ENCODE results near the gene GPC4.
"Not testable (repeated sequence)": the region's sequence is repeated elsewhere in the genome, so short reads cannot be mapped to it uniquely, and the experiment has no call there.

GPC4 gene

DNA sequence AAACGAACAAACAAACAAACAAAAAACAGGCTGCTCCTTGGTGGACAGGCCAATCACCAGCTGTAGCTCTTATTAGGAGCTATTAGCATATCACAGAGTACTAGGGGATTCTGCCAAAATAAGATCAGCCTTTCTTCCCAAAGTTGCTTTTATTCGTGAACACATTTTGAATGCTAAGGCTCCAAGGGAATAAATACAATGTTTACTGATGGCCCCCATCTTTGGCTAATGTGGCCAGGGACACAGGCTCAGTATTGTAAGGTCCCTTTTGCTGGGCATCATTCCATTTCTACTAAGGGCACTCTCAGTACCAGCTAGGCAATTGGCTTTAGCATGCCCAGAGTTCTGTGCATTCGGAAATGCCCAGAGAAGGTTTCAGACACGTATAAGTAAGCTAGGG lies 84.3 kb downstream of the GPC4 start:
- no peak for DNase-seq (ENCODE audit: low read depth, low spot score)
- no peak overlapping the region for H3K4me3 ChIP-seq (ENCODE audit: low read length)

DNA sequence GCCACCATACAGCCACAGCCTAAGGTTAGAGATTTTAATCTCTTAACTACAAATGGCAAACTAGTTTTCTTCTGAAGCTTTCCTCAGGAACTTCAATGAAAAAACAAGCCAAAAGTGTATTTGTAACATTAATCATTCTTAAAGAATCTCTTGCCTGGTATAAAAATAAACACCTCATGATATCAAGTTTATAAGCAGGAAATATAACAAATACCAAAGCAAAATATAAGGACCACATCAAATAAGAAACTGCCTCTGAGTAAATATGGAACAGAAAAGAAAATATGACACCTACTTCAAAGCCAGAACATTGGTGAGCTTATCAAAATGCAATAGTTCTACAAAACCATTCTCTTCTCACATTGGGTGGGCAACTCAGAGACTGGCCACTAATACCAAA lies 89.9 kb downstream of the GPC4 start:
- no peak overlapping the region for H3K4me3 ChIP-seq (ENCODE audit: low read length)
- no peak for DNase-seq (ENCODE audit: low read depth, low spot score)

DNA sequence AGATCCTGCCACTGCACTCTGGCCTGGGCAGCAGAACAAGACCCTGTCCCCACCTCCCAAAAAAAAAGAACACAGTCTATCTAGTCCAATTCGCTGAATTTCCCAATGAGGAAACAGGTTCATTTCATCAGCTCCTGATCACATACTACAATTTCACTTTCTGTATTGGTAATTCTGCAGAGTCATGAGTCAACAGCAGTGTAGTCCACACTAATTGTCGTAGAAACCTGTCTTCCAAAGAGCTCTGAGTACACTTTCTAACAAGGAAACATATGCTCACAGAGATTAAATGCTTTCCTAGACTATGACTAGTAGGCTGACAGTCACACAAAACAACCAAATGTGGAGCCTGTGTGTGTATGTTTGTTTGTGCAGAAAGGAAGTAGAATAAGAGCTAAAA lies 91.9 kb downstream of the GPC4 start:
- no peak for DNase-seq (ENCODE audit: low read depth, low spot score)
- H3K4me3 ChIP-seq (ENCODE audit: low read length) = no peak overlapping the region

DNA sequence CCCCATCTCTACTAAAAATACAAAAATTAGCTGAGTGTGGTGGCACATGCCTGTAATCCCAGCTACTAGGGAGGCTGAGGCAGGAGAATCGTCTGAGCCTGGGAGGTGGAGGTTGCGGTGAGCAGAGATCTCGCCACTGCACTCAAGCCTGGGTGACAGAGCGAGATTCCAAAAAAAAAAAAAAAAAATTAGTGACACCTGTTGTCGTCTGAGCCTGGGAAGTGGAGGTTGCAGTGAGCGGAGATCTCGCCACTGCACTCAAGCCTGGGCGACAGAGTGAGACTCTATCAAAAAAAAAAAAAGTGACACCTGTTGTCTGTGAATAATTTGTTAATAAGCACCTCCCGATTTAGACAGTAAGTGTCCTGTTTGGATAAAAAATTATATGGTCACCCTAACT lies 93.0 kb downstream of the GPC4 start:
- not testable (repeated sequence) for DNase-seq (ENCODE audit: low read depth, low spot score); H3K4me3 ChIP-seq (ENCODE audit: low read length)

DNA sequence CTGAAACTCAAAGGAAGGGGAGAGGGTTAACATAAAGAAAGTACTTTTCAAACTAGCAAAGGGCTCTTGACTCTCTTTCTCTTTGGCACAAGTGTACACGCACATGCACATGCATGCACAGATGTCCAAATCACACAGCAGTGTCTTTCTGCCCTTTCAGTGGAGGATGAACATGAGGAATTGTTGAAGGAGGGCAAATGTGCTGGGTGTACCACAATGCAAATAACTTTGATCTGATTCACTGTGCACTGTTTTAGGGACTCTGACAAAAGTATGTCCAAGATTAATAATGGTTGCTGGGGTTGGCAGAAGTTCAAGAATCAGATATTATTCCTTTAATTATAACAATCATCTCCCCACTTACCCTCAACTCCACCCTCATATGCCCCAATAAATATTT lies 93.8 kb downstream of the GPC4 start:
- no peak overlapping the region for H3K4me3 ChIP-seq (ENCODE audit: low read length)
- no peak for DNase-seq (ENCODE audit: low read depth, low spot score)

DNA sequence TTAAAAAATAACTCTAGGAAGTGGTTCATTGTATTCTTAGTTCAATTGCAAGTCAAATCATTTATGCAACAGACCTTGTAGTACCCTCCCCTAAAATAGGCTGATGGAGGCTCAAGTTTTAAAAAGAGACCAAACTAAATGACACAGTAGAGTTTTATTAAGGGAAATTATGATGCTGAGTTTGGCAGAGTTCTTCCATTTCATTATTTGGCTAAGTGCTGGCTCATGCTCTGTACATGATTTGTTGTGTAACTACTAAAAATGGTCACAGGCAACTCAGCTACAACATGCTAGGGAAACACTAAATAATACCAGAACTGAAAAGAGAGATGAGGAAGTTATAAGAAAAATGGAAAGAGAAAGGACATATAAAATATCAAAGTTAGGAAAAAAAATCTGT lies 101.0 kb downstream of the GPC4 start:
- DNase-seq (ENCODE audit: low read depth, low spot score) = no peak
- no peak overlapping the region for H3K4me3 ChIP-seq (ENCODE audit: low read length)

DNA sequence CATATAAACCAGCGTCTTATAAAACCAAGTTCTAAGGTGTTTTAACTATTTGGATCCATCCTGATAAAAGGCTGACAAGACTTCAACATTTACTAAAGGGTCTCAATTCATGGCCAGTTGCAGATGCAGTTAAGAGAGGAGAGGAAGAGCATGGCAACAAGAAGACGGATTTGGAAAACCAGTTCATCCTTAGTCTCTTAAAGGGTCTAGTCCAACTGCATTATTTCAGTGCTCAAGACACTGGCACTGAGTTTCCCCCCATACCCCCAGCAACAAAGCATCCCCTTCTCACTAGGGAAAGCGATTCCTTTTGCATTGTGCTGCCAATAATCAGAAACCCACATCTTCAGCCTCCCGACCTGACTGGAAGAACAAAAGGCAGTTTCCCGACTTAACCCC lies 106.8 kb downstream of the GPC4 start:
- no peak overlapping the region for H3K4me3 ChIP-seq (ENCODE audit: low read length)
- DNase-seq (ENCODE audit: low read depth, low spot score) = no peak

DNA sequence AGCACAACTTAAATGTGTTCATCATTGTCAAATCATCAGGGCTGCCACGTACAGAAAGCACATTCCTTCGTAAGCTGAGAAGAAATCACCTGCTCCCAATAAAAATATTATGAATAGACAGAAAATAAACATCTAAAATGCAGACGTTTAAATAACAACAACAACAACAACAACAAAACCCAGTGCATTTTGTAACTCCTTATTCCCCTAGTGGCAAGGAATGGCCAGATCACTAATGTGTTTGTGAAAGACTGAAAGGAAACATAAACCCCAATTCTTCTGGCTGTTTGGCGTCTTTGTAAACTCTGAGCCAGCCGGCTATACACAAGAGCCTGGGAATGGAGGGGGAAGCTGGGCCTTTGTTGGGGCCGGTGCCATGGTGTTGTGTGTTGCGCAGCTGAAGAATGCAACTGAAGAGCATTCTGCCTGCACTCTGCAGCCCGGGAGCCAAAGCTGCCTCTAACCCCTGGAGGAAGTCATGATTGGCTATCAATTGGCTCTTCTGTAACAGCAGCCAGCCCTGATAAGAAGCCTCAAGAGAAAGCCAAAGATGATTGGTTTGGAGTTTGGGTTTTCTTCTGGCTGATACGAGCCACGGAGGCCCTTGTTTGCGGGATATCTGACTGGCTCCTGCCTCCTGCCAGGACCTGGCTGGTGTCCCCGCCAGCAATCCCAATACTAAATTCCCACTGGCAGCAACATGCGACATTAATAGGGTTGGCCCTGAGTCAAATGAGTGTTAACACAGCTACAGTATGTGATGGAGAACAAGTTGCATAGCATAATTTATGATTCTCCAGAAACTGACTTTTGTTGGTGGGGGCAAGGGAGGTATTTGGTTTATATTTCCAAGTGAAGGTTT lies 107.4 kb downstream of the GPC4 start:
- DNase-seq (ENCODE audit: low read depth, low spot score) = no peak
- no peak overlapping the region for H3K4me3 ChIP-seq (ENCODE audit: low read length)

DNA sequence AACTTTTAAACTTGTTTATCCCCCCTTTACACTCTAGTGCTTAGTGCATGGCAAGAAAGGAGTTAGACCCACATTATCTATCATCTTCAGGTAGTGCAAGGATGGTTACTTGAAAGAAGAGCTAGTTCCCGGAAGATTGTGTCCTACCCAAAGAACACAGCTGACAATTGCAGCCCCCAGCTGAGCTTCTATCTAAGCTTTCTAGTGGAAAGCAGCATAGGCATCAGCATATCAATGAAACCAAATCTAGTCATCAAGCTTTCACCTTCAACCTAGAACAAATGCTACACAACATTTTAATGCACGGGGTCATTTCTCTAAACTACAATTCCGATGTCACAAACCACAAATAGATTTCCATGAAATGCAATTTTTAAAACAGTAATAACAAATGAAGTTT lies 108.2 kb downstream of the GPC4 start:
- H3K4me3 ChIP-seq (ENCODE audit: low read length) = no peak overlapping the region
- no peak for DNase-seq (ENCODE audit: low read depth, low spot score)

DNA sequence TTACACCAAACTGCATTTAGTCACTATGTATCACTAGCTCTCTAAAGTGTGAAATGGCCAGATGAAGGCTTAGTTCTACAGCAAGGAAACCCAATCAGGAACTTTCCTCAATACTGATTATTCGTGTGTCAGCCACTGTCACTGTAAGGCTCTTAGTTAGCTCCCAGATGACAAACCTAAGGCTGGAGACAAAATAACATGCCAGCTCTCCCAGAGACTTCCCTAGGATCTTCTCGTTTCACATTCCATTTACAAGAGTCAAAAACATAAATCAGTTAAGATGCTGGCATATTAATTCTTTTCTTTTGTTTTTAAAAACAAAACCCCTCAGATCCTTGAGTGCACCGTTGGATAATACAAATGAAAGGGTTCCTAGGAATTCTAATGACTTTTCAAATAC lies 109.0 kb downstream of the GPC4 start:
- DNase-seq (ENCODE audit: low read depth, low spot score) = no peak
- H3K4me3 ChIP-seq (ENCODE audit: low read length) = no peak overlapping the region

DNA sequence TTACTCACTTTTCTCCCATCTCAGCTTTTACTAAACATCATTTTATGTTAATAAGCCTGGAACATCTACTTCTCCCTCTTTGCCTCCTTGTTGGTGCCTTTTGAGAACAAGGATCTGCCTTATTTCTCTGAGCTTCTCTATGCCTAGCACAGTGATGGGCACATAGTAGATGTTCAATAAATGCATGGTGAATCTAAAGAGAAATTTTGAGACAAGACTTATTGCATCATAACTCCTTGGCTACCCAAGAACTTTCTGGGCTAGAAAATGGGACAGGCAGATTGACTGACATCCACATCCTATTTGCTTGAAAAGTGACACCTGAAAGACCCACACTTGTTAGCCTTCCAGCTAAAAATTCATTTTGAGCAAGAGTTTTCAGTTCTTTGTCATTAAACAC lies 109.9 kb downstream of the GPC4 start:
- DNase-seq (ENCODE audit: low read depth, low spot score) = no peak
- no peak overlapping the region for H3K4me3 ChIP-seq (ENCODE audit: low read length)

DNA sequence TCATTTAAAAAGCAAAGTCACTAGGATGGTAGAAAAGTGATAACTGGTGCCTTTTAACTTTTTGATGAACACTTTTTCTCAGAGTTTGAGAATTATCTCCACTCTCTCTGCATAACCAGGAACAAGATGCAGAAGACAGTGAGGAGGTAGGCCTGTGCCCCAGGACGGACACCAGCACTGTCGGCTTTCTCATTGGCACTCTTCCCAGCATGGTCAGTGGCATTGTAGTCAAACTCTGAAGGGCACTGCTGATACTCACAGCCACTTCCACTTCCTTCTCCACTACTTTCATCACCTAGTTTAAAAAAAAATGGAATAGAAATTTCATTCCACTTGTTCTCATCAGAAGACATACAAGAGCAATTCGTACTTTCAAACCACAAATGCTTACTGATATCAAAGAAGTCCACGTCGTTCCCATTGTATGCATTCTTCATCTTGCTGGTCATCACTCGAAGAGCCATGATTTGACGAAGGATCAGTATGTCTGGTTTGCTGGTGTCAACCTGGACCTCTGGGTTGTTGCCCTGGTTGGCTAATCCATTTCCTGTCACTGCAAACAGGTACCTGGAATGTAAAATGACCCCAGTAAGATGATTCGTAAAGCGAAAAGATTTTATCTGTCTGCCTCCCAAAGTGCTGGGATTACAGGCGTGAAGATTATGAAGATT lies 112.4 kb downstream of the GPC4 start:
- DNase-seq (ENCODE audit: low read depth, low spot score) = no peak
- no peak overlapping the region for H3K4me3 ChIP-seq (ENCODE audit: low read length)

DNA sequence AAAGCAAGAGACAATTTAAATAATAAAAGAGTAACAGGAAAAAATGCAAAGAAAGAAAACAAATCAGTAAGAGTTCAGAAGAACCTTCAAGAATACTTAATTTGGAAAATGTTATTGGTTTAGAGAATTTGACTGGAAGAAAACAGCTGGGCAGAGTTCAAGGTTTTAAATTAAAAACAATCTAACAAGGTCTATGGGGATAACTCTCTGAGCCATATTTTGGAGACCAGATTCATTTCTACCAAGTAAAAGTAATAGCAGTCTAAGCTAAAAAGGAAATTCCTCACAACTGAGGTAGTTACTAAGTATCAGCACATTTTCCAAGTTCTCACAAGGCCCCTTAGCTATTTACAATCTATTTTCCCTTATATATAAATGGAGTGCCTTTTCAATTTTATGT lies 114.7 kb downstream of the GPC4 start:
- DNase-seq (ENCODE audit: low read depth, low spot score) = no peak
- H3K4me3 ChIP-seq (ENCODE audit: low read length) = no peak overlapping the region

DNA sequence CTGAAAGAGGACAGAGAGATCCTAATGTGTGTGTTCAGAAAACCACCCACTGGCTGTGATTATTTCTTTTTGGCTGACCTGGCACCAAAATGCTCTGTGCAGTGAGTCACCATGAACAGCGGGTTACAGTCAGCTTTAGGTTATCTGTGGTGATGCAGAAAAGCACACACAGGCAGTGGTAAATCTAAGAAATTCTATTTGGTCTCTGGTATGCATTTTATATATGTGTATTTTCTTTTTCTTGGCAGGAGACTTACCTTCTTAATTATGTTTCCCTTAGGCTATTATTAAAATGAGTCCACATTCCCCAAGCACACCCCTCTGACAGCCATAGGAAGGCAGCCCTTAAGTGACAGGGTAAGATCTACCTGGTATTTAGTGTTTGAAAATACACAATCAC lies 118.0 kb downstream of the GPC4 start:
- no peak overlapping the region for H3K4me3 ChIP-seq (ENCODE audit: low read length)
- DNase-seq (ENCODE audit: low read depth, low spot score) = no peak

DNA sequence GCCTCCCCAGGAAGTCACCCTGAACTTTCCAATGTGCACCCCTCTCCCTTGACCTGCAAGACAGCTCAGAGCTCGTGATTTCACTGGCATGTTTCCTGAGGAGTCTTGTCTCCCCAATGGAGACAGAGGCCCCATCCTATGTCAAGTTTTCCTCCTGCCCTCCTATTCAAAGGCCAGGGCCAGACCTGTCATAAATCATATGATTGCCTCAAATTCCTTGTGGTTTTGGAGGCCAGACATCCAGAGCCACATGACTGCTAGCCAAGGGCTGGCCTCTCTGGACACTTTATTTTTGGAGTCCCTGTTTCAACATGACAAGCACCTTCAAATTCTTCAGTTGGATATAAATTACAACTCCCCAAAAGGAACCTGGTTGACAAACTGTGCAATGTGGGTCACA lies 121.2 kb downstream of the GPC4 start:
- DNase-seq (ENCODE audit: low read depth, low spot score) = no peak
- H3K4me3 ChIP-seq (ENCODE audit: low read length) = no peak overlapping the region

DNA sequence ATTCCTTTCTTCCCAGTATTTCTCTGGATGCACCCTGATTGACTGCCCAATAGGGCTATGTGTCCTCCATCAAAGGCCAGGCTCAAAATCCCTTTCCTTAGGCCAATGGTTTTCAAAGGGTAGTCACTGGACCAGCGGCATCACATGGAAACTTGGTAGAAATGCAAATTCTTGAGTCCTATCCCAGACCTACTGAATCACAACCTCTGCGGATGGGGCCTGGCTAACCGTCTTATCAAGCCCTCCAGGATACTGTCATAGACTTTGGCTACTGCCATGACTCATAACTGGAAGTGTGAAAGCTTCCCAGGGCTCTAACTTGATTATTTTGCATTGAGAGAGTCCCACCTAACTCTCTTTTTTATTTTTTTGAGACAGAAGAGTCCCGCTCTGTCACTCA lies 125.2 kb downstream of the GPC4 start:
- DNase-seq (ENCODE audit: low read depth, low spot score) = no peak
- H3K4me3 ChIP-seq (ENCODE audit: low read length) = no peak overlapping the region

DNA sequence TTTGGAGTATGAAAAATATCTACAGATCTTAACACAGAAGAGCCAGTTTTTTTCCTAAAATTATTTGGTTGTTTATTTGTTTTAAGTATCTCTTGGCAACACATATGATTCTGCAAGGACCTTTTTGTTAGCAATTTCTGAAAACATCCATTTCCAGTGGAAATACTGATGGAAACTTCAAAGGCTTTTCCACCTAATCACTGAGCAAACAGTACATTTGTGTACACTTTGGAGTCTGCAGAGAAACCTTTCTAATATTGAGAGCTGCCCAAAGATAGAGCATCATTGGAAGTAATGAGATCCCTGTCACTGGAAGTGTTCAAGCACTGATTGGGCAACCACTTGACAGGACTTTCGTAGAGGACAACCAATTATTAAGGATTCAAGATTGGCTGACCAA lies 127.4 kb downstream of the GPC4 start:
- no peak overlapping the region for H3K4me3 ChIP-seq (ENCODE audit: low read length)
- no peak for DNase-seq (ENCODE audit: low read depth, low spot score)

DNA sequence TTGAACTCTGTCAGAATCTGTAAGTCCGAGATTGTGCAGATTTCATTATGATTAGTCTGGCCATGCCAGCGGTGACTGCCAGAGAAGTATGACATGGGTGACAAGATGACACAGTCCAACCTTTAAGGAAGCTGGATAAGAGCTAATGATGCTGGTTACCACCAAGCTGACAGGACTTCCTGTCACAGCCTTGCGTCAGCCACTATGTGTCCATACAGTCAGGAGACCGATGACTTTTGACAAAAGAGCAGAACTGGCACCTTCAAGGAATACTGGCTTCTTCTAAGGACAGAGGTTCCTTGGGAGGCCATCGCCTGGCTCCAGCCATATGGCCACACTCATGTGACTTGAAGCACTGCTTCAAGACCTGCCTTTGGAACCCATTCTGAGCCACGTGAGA lies 129.9 kb downstream of the GPC4 start:
- no peak overlapping the region for H3K4me3 ChIP-seq (ENCODE audit: low read length)

DNA sequence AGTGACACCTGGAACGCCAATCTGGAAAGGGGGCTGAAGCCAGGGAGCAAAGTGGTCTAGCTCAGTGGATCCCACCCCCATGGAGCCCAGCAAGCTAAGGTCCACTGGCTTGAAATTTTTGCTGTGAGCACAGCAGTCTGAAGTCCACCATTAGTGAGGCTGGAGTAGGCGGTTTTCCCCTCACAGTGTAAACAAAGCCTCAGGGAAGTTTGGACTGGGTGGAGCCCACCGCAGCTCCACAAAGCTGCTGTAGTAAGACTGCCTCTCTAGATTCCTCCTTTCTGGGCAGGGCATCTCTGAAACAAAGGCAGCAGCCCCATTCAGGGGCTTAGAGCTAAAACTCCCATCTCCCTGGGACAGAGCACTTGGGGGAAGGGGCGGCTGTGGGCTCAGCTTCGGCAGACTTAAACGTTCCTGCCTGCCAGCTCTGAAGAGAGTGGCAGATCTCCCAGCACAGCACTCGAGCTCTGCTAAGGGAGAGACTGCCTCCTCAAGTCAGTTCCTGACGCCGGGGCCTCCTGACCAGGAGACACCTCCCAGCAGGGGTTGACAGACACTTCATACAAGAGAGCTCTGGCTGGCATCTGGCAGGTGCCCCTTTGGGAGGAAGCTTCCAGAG lies 136.1 kb downstream of the GPC4 start:
- H3K4me3 ChIP-seq (ENCODE audit: low read length); DNase-seq (ENCODE audit: low read depth, low spot score): not testable (repeated sequence)

More for the DNA sequence above, 129.9 kb downstream of the GPC4 start:
- DNase-seq (ENCODE audit: low read depth, low spot score) = no peak

DNA sequence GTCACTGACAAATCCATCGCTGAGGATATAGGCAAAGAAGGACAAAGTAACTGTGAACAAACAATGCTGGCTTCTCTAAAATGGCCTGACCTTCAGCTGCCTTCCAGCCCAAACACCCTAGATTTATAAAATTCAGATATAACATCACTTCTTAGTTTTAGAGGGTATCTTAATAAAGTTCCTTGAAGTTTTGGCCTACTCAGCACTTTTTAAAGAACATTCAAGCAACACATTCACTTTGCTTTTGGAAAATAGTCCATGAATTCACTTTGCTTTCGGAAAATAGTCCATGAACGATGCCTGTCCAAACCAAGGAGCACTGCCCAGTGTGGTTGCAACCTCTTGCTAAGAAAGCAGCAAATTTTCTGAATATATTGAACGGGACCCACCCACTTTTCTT lies 142.1 kb downstream of the GPC4 start:
- H3K4me3 ChIP-seq (ENCODE audit: low read length) = no peak overlapping the region
- no peak for DNase-seq (ENCODE audit: low read depth, low spot score)

Measured in Jurkat, Clone E6-1 (cell line).